ENCODE results near the gene ANKS1B. TPM values are rescaled to one million over a fixed set of nuclear protein-coding genes. Genes with fewer than 3 reads are reported as not detected.
"Not testable (repeated sequence)": the region's sequence is repeated elsewhere in the genome, so short reads cannot be mapped to it uniquely, and the experiment has no call there.

The ANKS1B gene
- polyA plus RNA-seq, 3 donors, result 4.2 to 5.4 (median 4.8) TPM

DNA sequence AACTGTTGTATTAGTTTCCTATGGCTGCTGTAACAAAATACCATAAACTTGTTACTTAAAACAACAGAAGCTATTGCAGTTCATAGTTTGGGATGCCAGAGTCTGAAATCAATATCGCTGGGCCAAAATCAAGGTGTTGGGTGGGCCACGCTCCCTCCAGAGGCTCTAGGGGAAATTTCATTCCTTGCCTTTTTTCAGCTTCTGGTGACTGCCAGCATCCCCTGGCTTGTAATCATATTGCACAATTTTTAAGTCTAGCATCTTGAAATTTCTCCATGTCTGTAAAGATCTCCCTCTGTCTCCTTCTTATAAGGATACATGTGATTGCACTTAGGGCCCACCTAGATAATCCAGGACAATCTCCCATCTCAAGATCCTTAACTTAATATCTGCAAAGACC lies 386.0 kb downstream of the ANKS1B start:
- no peak for DNase-seq

DNA sequence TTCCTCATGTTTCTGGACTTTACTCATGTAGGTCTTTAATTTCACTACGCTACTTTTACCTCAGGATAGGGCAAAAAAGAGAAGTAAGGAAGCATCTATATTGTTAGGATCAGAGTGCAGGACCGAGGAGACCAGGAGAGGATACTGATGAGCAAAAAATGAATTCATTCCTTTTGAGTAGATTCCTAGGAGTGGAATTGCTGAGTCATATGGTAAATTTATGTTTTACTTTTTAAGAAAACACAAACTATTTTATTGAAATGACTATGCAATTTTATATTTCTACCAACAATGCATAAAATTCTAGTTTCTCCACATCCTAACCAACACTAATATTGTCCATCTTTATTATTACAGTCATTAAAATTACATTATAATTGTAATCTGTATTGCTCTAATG lies 388.0 kb downstream of the ANKS1B start:
- DNase-seq, result no peak

DNA sequence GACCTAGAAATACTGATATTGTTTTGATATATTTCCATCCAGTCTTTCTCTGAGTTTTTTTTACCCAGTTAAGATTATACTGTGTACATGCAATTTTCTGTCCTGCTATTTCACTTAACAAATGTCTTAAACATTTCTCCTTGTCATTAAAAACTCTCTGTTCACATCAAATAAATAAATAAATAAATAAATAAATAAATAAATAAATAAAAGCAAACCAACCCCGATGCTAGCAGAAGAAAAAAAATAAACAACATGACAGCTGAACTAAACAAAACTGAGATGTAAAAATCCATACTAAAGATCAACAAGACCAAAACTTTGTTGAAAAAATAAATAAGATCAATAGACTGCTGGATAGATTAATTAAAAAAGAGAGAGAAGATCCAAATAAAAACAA lies 407.6 kb downstream of the ANKS1B start:
- not testable (repeated sequence) for DNase-seq

DNA sequence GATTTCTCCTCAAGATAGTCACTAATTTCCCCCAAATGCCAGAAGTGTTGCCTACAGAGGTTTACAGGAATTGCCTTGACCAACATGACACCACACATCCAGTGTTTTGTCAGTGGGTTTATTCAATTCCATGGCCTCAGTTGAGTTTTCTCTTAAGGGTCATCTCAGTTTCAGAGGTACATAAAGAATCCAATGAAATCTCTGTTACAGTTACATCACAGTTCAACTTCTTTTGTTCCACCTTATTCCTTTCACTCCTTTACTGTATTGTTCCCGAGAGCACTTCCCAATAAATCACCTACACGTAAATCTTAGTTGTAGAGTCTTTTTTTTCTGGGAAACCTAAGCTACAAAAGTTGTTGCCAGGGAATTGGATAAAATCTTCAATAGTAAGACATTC lies 410.8 kb downstream of the ANKS1B start:
- DNase-seq, result no peak

DNA sequence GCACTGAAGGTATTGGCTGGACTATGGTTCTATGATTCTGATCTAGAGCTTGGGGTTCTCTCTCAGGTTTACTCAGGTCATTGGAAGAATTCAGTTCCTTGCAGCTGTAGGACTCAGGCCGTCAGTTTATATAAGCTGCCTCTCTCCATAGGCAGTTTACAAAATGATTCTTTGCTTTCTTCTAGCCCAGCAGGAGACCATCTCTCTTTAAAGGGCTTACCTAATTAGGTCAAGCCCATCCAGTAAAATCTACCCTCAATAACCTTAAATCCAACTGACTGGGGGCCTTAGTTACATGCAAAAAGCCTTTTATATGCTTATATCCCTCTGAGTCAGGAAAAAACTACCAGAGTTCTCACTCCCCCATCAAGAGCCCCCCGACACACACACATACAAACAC lies 417.7 kb downstream of the ANKS1B start:
- DNase-seq, result no peak

DNA sequence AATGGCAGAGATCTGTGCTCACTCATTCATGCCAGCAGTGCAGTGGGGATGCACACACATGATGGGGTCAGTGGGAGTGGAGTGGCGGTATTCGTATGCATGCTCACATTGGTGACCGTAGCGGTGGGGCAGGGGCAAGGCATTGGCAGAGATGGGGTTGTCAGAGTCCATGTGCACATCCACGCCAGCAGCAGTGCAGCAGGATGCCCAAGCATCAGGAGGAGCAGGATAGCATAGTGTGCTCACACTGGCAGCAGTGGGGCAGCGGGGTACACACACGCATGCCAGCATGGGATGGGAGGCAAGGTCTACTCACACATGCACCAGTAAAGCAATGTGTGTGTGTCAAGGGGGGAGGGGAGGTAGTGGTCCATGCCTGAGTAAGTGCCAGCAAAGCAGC lies 426.6 kb downstream of the ANKS1B start:
- DNase-seq, result no peak

DNA sequence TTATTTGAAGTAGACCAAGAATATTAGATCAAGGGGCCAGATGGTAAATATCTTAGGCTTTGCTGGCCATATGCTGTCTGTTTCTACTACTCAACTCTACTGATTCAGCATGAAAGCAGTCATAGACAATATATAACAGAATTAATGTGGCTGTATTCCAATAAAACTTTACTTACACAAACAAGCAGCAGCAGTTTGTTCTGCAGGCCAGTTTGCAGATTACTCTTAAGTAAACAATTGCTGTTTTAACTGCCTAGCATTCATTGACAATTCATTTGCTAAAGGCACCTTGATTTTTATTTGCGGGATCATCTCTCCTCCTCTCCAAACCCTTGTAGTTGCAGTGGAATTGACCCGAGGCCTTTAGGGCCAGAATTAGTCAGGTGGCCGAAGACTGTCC lies 431.3 kb downstream of the ANKS1B start:
- no peak for DNase-seq

DNA sequence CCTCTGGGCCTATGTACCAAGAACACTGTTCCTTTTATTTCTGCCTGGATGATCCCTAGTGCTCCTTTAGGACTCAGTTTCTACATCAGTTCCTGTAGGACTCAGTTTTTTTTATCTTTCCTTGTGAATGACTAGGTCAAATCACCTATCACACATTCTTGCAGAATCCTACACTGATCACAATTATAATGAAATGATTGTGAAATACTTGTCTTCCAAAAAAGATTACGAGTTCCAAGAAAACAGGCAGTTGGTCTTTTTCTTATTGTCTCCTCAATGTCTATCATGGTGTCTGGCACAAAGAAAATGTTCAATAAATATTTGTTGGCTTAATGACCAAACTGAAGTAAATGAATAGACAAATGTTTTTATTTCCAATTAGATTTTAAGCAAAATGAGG lies 432.7 kb downstream of the ANKS1B start:
- no peak for DNase-seq

DNA sequence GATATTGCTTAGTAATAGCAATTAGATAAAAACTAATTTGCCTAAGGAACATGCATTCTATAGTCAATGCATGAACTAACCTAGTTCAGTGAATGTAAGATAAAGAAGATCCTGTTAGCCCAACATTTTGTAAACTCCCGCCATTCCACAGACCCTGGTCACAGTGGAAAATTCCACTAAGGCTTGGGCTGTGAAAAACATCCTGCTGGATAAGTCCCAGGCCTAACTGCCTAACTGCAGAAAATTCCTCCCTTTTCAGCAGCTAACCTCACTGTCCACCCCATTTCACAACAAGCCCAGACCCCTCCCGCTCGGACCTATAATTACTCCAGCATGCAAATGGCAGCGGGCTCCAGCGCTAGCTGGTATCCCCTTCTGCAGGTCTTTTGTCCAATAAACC lies 435.1 kb downstream of the ANKS1B start:
- DNase-seq, result no peak

DNA sequence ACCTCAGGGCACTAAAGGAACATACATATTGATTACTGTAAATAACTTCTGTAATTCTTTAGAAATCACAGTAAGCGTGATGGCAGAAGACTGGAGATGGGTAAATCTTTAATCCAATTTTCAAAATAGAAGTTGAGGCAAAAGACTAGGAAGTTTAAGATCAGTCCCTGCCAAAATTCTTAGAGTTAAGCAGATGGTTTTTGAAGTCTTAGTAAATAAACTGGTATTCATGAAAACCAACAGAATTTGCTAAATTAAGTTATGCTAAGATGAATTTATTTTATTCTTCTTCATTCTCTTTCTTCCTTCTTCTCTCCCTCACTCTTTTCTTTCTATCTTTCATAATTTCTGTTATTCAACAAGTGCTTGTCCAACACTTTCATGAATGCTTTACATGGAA lies 435.5 kb downstream of the ANKS1B start:
- no peak for DNase-seq

DNA sequence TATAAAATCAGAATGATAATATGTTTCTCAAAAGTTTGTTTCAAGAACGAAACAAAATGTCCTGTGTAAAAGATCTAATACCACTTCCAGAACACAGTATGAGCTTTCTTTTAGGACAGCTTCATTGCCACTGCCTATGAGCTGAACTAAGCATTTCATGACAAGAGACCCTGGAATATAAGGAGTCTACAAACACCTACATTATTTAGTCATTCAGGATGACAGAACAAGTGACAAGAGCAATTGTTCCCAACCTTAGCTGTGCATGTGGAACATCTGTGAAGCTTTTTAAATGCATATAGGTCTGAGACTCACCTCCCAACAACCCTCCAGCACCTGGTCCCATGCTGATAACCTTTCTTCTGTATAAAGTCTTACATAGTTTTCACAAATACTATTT lies 440.3 kb downstream of the ANKS1B start:
- DNase-seq, result no peak

DNA sequence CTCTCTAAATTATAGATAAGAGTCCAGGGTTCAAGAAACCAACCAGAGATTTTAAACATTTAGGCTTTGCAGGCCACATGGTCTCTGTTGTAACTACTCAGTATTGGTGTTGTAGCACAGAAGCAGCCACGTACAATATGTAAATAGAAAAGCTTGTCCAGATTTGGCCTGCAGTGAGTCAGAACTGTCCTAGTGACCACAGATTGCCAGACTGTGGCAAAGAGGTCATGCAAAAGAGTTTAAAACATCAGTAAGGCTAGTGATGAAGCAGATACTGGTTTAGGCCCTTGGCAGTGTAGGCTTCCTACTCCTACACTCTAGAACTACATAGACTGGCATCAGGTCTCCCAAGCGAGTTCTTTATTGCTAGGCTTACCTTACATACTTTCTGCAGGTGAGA lies 454.8 kb downstream of the ANKS1B start:
- DNase-seq, result no peak

DNA sequence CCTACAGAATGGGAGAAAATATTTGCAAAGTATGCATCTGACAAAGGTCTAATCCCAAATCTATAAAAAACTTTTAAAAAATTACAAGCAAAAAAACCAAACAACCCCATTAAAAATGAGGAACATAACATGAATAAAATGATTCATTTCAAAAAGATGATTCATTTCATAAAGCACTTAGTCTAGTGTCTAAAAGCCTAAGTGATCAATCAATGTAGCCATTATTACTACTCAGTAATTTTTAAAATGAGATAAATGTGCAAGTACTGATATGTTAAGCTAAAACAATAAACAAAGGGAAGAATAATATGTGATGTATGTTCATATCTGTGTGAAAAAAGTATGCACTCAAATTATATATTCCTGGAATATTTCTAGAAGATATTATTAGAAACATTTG lies 456.3 kb downstream of the ANKS1B start:
- DNase-seq, result no peak

DNA sequence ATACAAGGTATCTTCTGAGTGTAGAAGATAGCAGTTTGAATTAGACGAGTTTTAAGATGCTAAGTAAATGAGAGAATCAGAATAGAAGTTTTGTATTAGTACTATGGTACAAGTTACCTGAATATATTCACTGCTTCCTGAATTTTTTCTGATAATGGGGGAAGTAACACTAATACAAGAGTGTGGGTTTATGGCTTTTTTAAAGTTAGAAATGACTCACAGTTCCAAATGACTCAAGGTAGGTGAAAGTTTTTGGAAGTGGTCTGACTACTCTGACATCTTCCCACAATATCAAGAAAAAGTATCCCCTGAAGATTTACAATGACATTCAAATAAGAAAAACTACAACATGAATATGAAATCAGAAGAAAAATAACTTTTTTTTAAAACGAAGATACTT lies 460.9 kb downstream of the ANKS1B start:
- no peak for DNase-seq

DNA sequence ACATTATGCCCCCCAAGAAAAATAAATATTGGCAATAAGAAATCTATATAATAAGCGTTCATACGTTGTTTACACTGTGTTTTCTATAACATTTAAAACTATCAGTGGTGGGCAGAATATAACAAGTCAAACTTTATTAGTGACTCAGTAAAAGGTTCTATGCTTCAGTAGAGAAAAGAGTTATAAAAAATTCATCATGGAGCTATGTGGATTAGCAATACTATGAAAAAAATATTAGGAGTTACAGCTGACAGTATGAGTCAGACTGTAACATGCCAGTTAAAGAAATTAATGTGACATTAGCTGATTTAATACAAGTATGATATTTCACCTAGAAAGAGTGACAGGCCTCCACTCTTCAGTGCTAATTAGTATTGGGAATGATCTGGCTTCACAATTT lies 462.3 kb downstream of the ANKS1B start:
- DNase-seq, result no peak

DNA sequence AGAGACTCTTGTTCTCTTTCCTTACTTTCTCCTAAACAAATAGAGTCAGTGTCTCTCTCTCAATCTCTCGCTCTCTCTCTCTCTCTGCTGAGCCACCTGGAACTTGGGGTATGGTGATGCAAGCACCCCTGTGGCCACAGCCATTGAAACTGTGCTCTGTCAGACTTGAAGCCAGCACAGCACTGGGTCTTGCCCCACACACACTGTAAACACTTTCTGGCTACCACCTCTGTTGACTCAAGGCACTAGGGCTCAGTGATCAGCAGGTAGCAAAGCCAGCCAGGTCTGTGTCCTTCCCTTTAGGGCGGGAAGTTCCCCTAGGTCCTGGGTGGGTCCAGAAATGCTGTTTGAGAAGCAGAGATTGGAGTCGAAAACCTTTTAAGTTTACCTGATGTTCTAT lies 463.1 kb downstream of the ANKS1B start:
- no peak for DNase-seq

DNA sequence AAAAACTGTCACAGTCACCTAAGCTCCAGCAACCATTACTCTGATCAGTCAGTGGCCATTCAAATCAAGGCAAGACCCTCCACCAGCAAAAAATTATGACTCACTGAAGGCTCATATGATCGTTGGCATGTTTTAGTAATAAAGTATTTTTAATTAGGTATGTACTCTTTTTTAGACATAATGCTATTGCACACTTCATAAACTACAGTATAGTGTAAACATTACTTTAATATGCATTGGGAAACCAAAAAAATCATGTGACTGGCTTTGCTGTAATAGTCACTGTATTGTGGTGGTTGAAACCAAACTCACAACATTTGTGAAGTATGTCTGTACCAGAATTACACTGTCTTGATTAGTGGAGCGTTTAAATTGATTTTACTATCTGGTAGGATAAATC lies 471.7 kb downstream of the ANKS1B start:
- DNase-seq, result no peak

DNA sequence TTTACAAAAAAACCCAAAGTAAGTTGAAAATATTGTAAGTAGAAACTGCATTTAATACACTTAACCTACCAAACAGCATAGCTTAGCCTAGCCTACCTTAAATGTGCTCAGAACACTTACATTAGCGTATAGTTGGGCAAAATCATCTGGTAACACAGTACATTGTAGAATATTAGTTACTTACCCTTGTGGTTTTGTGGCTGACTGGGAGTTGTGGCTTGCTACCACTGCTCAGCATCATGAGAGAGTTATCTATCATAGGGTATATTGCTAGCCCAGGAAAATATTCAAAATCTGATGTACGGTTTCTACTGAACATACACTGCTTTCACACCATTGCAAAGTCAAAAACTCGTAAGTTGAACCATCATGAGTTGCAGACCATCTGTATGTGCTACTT lies 478.9 kb downstream of the ANKS1B start:
- DNase-seq, result no peak

DNA sequence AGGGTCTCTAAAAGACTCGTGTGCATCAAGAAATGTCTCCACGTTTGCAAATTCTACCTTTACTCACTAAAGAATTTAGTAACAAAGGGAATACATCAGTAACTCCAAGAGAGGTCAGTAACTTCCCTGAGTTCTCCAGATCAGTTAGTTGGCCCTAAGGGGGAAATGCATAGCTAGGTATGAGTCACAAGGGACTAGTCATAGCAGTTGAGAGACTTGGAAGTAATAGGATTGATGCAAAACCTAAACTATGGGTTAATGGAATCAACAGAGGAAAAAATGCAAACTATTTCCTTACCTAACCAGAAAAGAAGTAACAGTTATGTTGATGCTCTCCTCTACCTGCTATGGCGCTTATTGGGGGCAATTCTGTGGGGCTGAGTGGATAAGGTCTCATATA lies 486.0 kb downstream of the ANKS1B start:
- DNase-seq, result no peak

DNA sequence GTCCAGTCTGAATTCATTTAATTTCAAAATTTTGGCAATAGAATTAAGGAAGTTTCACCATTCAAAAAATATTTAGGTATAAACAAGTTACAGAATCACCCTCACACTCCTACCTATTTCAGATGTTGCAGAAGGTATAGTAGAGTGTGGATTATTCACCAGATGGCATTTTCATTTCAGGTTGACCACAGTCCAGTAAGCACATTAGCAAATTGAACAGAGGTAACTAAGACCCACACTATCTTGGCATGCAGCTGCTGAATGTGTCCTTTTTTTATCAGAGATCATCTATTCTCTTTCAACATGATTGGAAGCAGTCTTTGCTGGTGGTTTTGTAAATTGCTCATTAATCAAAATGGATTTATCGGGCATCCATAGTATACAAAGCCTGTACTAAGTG lies 488.9 kb downstream of the ANKS1B start:
- no peak for DNase-seq

DNA sequence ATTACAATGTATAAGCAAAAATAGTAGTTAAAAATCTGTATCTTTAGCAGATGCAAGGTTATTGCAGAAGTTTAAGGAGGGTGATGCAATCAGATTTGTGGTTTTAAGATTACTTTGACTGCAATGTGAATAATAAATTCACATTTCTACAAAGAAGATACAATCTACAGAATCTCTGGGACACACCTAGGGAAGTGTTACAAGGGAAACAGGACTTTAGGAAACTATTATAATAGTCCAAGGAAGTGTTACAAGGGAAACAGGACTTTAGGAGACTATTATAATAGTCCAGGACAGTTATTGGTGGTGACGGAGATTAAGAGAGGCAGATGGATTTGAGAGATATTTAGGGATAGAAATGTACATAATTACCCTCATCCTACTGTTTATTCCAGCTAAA lies 491.5 kb downstream of the ANKS1B start:
- DNase-seq, result no peak

DNA sequence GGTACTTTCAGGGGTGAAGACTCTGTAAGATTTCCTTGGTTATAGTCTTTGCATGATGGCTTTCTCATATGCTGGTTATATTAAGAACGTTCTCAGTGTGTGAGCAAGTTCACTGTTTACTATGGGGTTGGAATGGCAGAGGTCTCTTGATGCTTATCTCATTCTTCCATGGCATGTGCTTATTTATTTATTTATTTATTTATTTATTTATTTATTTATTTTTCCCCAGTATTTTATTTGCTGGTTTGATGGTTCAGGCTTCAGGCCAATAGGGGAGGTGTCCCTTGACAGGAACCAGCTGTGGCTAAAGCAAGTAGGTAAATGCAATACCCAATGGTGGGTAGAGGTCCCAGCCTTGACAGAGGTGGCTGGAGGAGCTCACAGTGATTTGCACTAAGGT lies 498.5 kb downstream of the ANKS1B start:
- DNase-seq, result no peak

DNA sequence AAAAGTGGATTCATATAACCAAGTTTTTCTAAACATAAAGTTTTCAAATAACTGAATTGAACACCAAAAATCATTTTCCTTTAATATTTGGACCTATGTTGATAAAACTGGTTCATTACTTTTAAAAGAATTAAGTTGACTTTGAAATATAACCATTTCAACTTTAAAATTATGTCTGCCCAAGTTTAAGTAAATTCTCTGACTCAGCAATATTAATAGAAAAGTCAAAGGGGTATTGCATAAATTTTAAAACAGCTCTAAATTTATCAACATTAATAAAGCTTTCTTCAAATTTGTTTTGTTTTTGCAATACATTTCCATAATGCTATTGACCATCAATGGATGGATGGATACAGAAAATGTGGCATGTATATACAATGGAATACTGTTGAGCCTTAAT lies 505.6 kb downstream of the ANKS1B start:
- no peak for DNase-seq

DNA sequence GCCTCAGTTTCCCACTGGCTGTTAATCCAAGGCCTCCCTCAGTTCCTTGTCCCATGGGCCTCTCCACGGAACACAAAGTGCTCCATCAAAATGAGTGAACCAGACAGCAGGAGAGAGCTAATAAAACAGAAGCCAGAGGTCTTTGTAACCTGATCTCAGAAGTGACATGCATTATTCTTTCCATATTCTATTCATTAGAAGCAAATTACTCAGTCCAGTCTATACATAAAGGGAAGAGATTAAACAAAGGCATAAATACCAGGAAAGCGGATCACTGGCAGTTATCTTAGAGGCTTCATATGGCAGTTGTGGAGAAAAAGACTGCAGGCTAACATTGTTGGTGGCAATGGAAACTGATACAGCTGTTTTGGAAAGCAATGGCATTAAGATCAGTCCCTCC lies 507.8 kb downstream of the ANKS1B start:
- no peak for DNase-seq

DNA sequence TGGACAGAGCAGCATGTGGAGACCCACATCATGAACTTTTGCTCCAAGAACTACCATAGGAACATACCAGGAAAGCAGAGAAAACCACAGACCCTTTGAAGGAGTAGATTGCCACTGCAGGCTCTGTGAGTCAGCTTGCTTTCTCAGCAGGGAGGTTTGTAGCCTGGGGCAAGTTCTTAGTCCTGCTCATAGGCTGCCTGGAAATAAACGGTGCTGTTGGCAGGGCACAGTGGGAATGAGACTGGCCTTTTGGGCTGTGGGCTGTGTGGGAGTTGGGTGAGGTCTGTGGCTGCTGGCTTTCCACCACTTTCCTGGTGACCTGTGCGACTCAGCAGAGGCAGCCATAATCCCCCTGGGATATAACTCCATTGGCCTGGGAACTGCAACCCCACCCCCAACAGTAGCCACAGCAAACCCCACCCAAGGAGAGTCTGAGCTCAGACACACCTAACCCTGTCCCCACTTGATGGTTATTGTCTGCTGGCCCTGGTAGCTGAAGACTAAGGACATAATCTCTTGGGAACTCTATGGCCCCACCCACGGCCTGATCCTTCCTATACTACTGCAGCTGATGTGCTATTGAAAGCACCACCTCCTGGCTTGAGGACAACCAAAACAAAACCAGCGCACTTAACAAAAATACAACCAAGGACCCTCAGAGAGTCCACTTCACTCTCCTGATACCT lies 529.2 kb downstream of the ANKS1B start:
- DNase-seq, result no peak

Data from renal pelvis (tissue), 4 donors.